Measurements from ENCODE around the gene MASP1.

DNA sequence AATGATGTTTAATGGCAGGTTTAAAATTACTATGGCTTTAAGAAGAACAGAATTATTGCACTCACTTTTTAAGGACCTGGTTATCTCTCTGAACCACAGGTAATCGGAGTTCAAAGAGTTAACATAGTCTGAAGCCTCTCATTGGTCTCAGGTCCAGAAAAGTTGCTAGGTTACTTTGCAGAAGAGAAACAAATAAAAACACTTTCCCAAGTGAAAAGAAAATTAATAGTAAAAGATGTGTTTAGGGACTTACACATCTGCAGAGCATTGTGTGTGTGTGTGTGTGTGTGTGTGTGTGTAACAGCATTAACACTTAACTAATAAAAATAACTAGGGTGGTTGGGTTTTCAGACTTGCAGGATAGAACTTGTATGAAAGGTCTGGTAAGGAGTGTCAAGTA is 1.0 kb downstream of the MASP1 start:
- TF ChIP-seq, protein P1, sequence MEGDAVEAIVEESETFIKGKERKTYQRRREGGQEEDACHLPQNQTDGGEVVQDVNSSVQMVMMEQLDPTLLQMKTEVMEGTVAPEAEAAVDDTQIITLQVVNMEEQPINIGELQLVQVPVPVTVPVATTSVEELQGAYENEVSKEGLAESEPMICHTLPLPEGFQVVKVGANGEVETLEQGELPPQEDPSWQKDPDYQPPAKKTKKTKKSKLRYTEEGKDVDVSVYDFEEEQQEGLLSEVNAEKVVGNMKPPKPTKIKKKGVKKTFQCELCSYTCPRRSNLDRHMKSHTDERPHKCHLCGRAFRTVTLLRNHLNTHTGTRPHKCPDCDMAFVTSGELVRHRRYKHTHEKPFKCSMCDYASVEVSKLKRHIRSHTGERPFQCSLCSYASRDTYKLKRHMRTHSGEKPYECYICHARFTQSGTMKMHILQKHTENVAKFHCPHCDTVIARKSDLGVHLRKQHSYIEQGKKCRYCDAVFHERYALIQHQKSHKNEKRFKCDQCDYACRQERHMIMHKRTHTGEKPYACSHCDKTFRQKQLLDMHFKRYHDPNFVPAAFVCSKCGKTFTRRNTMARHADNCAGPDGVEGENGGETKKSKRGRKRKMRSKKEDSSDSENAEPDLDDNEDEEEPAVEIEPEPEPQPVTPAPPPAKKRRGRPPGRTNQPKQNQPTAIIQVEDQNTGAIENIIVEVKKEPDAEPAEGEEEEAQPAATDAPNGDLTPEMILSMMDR (IDR thresholded peaks at IDR 0.05): no peak
- TF ChIP-seq ESRRA (IDR thresholded peaks at IDR 0.05; ENCODE audit: borderline replicate concordance, low read length) (no peak), CBX2 (IDR thresholded peaks at IDR 0.05; ENCODE audit: borderline replicate concordance, low read depth) (no peak), TP53 (CRISPR knock-in tag; IDR thresholded peaks at IDR 0.05) (no peak), POLR2A (IDR thresholded peaks at IDR 0.05; ENCODE audit: low read length) (no peak), E2F6 (IDR thresholded peaks at IDR 0.05; ENCODE audit: borderline replicate concordance, low read depth) (no peak), MAZ (IDR thresholded peaks at IDR 0.05; ENCODE audit: borderline replicate concordance, low read depth, low read length) (no peak), EP300 (IDR thresholded peaks at IDR 0.05) (no peak), HDAC2 (IDR thresholded peaks at IDR 0.05) (no peak), CEBPB (IDR thresholded peaks at IDR 0.05) (no peak), GATA3 (IDR thresholded peaks at IDR 0.05; ENCODE audit: borderline replicate concordance) (no peak), RAD21 (conservative IDR thresholded peaks at IDR 0.05 in 1 of 2, IDR thresholded peaks at IDR 0.05 in 1 of 2) (no peak), REST (IDR thresholded peaks at IDR 0.05) (no peak)
- TF ChIP-seq, protein P2, sequence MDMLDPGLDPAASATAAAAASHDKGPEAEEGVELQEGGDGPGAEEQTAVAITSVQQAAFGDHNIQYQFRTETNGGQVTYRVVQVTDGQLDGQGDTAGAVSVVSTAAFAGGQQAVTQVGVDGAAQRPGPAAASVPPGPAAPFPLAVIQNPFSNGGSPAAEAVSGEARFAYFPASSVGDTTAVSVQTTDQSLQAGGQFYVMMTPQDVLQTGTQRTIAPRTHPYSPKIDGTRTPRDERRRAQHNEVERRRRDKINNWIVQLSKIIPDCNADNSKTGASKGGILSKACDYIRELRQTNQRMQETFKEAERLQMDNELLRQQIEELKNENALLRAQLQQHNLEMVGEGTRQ (IDR thresholded peaks at IDR 0.05): no peak
